HepG2 (cell line): ENCODE results near the gene ELMOD3. TPM values are rescaled to one million over a fixed set of nuclear protein-coding genes. Genes with fewer than 3 reads are reported as not detected.

ENCODE experiments used
- AHDC1 ChIP-seq: sonication (generic); formaldehyde crosslinking; IDR thresholded peaks from 2 replicates; pipeline ENCODE4 v1.5.1; 2020; ENCODE audit warnings: mild to moderate bottlenecking, missing genetic modification reagents, borderline replicate concordance
- CEBPZ ChIP-seq: IDR thresholded peaks from 2 replicates; pipeline ENCODE4 v1.6.1; 2012; ENCODE audit warnings: low read length, improper control_type of control experiment
- FOXJ3 ChIP-seq: sonication (generic); formaldehyde crosslinking; IDR thresholded peaks from 2 replicates; pipeline ENCODE4 v1.4.0; 2020; ENCODE audit warnings: missing genetic modification reagents, mild to moderate bottlenecking, borderline replicate concordance
- FOXP4 ChIP-seq: sonication (generic); formaldehyde crosslinking; IDR thresholded peaks from 2 replicates; pipeline ENCODE4 v1.4.0; 2020; ENCODE audit warnings: missing genetic modification reagents
- HOXD1 ChIP-seq: sonication (generic); formaldehyde crosslinking; IDR thresholded peaks from 2 replicates; pipeline ENCODE4 v1.5.0; 2020; ENCODE audit warnings: missing genetic modification reagents
- NPAS2 ChIP-seq: sonication (generic); formaldehyde crosslinking; IDR thresholded peaks from 2 replicates; pipeline ENCODE4 v1.8.0; 2022; ENCODE audit warnings: mild to moderate bottlenecking, missing genetic modification reagents, borderline replicate concordance
- THAP11 ChIP-seq: IDR thresholded peaks from 2 replicates; pipeline ENCODE4 v1.6.1; 2016; ENCODE audit warnings: missing biosample characterization, missing genetic modification reagents
- ZNF383 ChIP-seq: sonication (generic); formaldehyde crosslinking; IDR thresholded peaks from 2 replicates; pipeline ENCODE4 v1.4.0; 2020; ENCODE audit warnings: missing genetic modification reagents, mild to moderate bottlenecking, borderline replicate concordance
- ZNF609 ChIP-seq: sonication (generic); formaldehyde crosslinking; IDR thresholded peaks from 2 replicates; pipeline ENCODE4 v1.4.0; 2020; ENCODE audit warnings: mild to moderate bottlenecking, missing genetic modification reagents, borderline replicate concordance
- ZNF629 ChIP-seq: sonication (generic); formaldehyde crosslinking; conservative IDR thresholded peaks from 2 replicates; pipeline ENCODE4 v1.5.0; 2020; ENCODE audit warnings: missing genetic modification reagents
- ZNF672 ChIP-seq: sonication (generic); formaldehyde crosslinking; IDR thresholded peaks from 2 replicates; pipeline ENCODE4 v1.8.1; 2022; ENCODE audit warnings: missing genetic modification reagents
- polyA plus RNA-seq, 8 experiments: library from polyadenylated mRNA; depleted of rRNA in 3 of 8; stranded (reverse) in 7 of 8; unstranded in 1 of 8; fragments of >200 nt; fragmentation: Illumina TruSeq in 4 of 8; extraction: Trizol in 4 of 8; gene quantifications; 2 replicates each; pipeline versions ENCODE4 v1.2.1 to v1.2.3, GENCODE V29; 2011 to 2016; ENCODE audit warnings: low read depth in 4 of 8, missing spikeins in 1 of 8, mixed read lengths in 1 of 8; ENCODE audit not compliant: insufficient read depth in 1 of 8
- total RNA-seq, 5 experiments: library from RNA; depleted of rRNA; stranded (reverse); fragments of >200 nt; fragmentation: Illumina TruSeq; extraction: Trizol; gene quantifications; 2 replicates each; pipeline ENCODE4 v1.2.3, GENCODE V29; 2016; ENCODE audit warnings: low read depth in 1 of 5

ELMOD3 gene
- total and polyA plus RNA-seq, 2 of the 13 experiments (the other 11 are each of a cell fraction or from before 2014, with no cell fraction given) = 13.3 to 19.5 TPM

GRCh38 chr2:85354286-85355072, at the start of gene ELMOD3, which contains the start of gene RETSAT (continued):
- TF ChIP-seq AHDC1 (CRISPR knock-in tag) (no peak), ZNF383 (CRISPR knock-in tag) (peak; percentile 98; the same call in 1 of the 2 replicates), FOXJ3 (CRISPR knock-in tag) (peak; percentile 78), HOXD1 (CRISPR knock-in tag) (peak; percentile 89), ZNF672 (CRISPR knock-in tag) (no peak), THAP11 (CRISPR knock-in tag) (peak; percentile 99), NPAS2 (CRISPR knock-in tag) (no peak), FOXP4 (CRISPR knock-in tag) (peak; percentile 54; the same call in 1 of the 2 replicates), ZNF629 (CRISPR knock-in tag) (peak; percentile 93), ZNF609 (CRISPR knock-in tag) (peak; percentile 87), CEBPZ (no peak)
